ENCODE data around the gene OSBPL1A. TPM values are rescaled to one million over a fixed set of nuclear protein-coding genes. Genes with fewer than 3 reads are reported as not detected.
A peak's percentile ranks its signal among the peaks of the same experiment; 100 is the strongest.

Gene OSBPL1A
- total RNA-seq, 4 donors from 2014 or later: 16.1 to 80.0 (median 61.4) TPM

DNA sequence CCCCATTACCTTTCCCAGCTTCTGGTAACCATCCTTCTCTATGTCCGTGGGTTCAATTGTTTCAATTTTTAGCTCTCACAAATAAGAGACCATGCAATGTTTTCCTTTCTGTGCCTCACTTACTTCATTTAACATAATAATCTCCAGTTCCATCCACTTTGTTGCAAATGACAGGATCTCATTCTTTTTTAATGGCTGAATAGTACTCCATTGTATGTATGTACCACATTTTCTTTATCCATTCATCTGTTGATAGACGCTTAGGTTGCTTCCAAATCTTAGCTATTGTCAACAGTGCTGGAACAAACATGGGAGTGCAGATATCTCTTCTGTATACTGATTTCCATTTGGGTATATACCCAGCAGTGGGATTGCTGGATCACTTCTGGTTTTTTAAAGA, 256.9 kb downstream of the OSBPL1A start:
- Histone ChIP-seq H3K27ac (no peak overlapping the region), H3K4me3 (no peak overlapping the region), H3K4me1 (peaks cover 0 to 18% (median 5%) of the 10 kb centered on the region in 4 donors), H3K9me3 (no peaks in the 10 kb centered on the region), H3K27me3 (no peaks in the 10 kb centered on the region), H3K36me3 (no peaks in the 10 kb centered on the region)
- in situ Hi-C loops (cut with MboI; ENCODE audit: low pct_ligation_motif_present in 1 of 4, low pct_unique_long_range_greater_than_20kb in 1 of 4, low sequenced_read_pairs in 3 of 4): no loop called here
- WGBS, 2 donors (ENCODE audit: low coverage in 1 of 2): 92 to 100% methylated on average over 2 of the region's 2 CpGs
- intact Hi-C loops (cut with DNase I; ENCODE audit: low total_unique reads): no loop called here
- TF ChIP-seq, protein P1, sequence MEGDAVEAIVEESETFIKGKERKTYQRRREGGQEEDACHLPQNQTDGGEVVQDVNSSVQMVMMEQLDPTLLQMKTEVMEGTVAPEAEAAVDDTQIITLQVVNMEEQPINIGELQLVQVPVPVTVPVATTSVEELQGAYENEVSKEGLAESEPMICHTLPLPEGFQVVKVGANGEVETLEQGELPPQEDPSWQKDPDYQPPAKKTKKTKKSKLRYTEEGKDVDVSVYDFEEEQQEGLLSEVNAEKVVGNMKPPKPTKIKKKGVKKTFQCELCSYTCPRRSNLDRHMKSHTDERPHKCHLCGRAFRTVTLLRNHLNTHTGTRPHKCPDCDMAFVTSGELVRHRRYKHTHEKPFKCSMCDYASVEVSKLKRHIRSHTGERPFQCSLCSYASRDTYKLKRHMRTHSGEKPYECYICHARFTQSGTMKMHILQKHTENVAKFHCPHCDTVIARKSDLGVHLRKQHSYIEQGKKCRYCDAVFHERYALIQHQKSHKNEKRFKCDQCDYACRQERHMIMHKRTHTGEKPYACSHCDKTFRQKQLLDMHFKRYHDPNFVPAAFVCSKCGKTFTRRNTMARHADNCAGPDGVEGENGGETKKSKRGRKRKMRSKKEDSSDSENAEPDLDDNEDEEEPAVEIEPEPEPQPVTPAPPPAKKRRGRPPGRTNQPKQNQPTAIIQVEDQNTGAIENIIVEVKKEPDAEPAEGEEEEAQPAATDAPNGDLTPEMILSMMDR (IDR thresholded peaks at IDR 0.05): no peak
- TF ChIP-seq EP300 (IDR thresholded peaks at IDR 0.05; ENCODE audit: low read depth) (no peak), POLR2AphosphoS5 (IDR thresholded peaks at IDR 0.05) (no peak), POLR2A (IDR thresholded peaks at IDR 0.05) (no peak)
- DNase-seq: no peak

DNA sequence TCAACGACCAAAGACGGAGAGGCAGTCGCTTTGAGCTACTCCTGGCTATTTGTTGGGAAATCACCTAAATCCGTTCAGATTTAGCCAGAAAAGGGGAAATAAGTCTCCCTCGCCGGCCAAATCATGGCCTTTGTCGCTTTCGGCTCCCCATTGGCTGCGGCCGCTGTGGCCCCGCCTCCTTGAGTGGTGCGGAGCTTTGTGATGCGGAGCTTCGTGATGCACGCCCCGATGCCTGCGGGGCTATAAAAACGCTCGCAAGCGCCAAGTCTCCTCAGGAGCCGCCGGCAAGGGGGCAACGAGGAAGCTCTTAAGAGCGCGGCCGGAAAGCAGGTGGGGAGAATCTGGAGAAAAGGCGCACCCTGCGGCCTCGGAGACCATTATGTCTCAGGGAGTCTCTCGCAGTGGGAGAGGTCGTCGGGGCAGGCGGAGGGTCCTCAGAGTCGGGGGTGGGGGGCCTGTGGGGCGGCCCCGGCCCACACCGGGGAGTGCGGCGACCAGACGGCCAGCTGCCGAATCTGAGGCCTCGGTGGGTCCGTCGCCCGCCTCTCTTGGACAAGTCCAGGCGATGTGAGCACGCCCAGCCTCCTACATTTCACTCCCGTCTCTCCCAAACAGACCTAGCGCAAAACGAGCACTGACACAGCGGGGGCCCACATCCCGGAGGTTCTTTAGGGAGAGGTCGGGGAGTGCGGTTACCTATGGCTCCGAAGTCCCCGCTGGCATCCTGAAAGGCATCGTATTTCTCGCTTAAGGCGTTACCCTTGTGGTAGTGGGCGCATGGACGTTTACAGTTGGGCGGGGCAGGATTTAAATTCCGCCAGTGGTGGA, 258.6 kb downstream of the OSBPL1A start, which contains the start of gene CABYR:
Gene CABYR (plus strand): TSS at position 274 of the 828 bp plus-strand sequence. CDS start 4,053 bp downstream, outside the sequence.
- Histone ChIP-seq H3K27ac (peak within 1 kb of the TSS; percentile 29 to 50 (median 45)), H3K9me3 (no peaks in the 10 kb centered on the region), H3K36me3 (no peaks in the 10 kb centered on the region), H3K4me3 (peak within 1 kb of the TSS; percentile 39 to 65 (median 58)), H3K4me1 (peaks cover 0 to 18% (median 5%) of the 10 kb centered on the region in 4 donors), H3K27me3 (no peaks in the 10 kb centered on the region)
- TF ChIP-seq POLR2A (IDR thresholded peaks at IDR 0.05) (peak; percentile 42), EP300 (IDR thresholded peaks at IDR 0.05; ENCODE audit: low read depth) (no peak), POLR2AphosphoS5 (IDR thresholded peaks at IDR 0.05) (peak in 2 of 3 donors; percentile 39 to 58)
- in situ Hi-C loops (cut with MboI; ENCODE audit: low pct_ligation_motif_present in 1 of 4, low pct_unique_long_range_greater_than_20kb in 1 of 4, low sequenced_read_pairs in 3 of 4): no loop called here
- 11 to 31% methylated on average over 6 to 58 of the region's 63 CpGs for WGBS, 2 donors (ENCODE audit: low coverage in 1 of 2)
- intact Hi-C loops (cut with DNase I; ENCODE audit: low total_unique reads): no loop called here
- DNase-seq: peak; percentile 72

DNA sequence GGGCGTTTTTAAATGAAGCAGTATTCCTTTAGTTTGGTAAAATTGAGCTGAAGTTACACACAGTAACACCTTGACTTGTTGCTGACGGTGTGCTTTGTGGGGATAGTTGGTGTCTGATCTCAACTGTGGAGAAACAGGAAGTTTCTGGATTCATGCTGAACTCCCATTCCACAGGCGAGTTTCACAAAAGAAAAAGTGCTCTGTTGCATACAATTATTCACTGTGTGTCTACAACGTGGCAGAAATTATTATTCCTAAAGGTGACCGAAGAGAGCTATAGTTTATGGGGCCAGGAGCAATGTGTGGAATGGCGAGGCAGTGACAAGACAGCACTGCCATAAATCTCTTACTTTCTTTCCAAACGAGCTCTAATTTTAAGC, 259.2 kb downstream of the OSBPL1A start:
- Histone ChIP-seq H3K27ac (peak overlapping the region; percentile 29 to 50 (median 45)), H3K27me3 (no peaks in the 10 kb centered on the region), H3K4me3 (peak overlapping the region; percentile 39 to 65 (median 58)), H3K36me3 (no peaks in the 10 kb centered on the region), H3K9me3 (no peaks in the 10 kb centered on the region), H3K4me1 (peaks cover 0 to 18% (median 5%) of the 10 kb centered on the region in 4 donors)
- intact Hi-C loops (cut with DNase I; ENCODE audit: low total_unique reads): no loop called here
- in situ Hi-C loops (cut with MboI; ENCODE audit: low pct_ligation_motif_present in 1 of 4, low pct_unique_long_range_greater_than_20kb in 1 of 4, low sequenced_read_pairs in 3 of 4): no loop called here
- WGBS, 2 donors (ENCODE audit: low coverage in 1 of 2): 26 to 27% methylated on average over 3 to 7 of the region's 7 CpGs
- no peak for DNase-seq
- TF ChIP-seq EP300 (IDR thresholded peaks at IDR 0.05; ENCODE audit: low read depth) (no peak), POLR2A (IDR thresholded peaks at IDR 0.05) (no peak), POLR2AphosphoS5 (IDR thresholded peaks at IDR 0.05) (no peak)
- TF ChIP-seq, protein P1 (IDR thresholded peaks at IDR 0.05): no peak

DNA sequence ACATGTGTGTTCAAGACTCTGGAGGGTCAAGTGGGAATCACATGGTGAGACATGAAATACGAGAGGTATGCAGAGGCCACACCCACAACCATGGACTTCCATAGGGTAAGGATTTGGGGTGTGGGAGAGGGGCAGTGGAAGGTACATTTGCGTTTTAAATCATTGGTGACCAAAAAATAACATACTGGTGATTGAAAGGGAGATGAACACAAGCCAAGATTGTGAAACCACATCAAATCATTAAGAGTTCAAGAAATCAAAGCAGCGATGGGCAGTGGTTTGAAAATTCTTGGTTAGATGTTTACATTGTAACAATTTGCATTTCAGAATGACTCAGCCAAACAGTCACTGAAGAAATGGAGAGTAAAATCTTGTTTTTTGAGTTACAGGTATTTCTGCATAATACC, 260.7 kb downstream of the OSBPL1A start:
- Histone ChIP-seq H3K9me3 (no peaks in the 10 kb centered on the region), H3K4me3 (no peak overlapping the region), H3K27me3 (no peaks in the 10 kb centered on the region), H3K36me3 (peaks cover 0 to 5% (median 0%) of the 10 kb centered on the region in 4 donors), H3K4me1 (peaks cover 0 to 18% (median 5%) of the 10 kb centered on the region in 4 donors), H3K27ac (no peak overlapping the region)
- no peak for TF ChIP-seq POLR2A (IDR thresholded peaks at IDR 0.05)
- no peak for TF ChIP-seq EP300 (IDR thresholded peaks at IDR 0.05; ENCODE audit: low read depth)
- TF ChIP-seq POLR2AphosphoS5 (IDR thresholded peaks at IDR 0.05): no peak
- TF ChIP-seq, protein P1 (IDR thresholded peaks at IDR 0.05): no peak
- in situ Hi-C loops (cut with MboI; ENCODE audit: low pct_ligation_motif_present in 1 of 4, low pct_unique_long_range_greater_than_20kb in 1 of 4, low sequenced_read_pairs in 3 of 4) (no loop called here), intact Hi-C loops (cut with DNase I; ENCODE audit: low total_unique reads) (no loop called here)
- WGBS, 2 donors (ENCODE audit: low coverage in 1 of 2): 62 to 69% methylated on average over 3 of the region's 3 CpGs
- DNase-seq: no peak

Measured in transverse colon (tissue), 4 donors.